ENCODE measurements around the gene RHBDD2.
"Not testable (repeated sequence)": the region's sequence is repeated elsewhere in the genome, so short reads cannot be mapped to it uniquely, and the experiment has no call there.

RHBDD2 gene

DNA sequence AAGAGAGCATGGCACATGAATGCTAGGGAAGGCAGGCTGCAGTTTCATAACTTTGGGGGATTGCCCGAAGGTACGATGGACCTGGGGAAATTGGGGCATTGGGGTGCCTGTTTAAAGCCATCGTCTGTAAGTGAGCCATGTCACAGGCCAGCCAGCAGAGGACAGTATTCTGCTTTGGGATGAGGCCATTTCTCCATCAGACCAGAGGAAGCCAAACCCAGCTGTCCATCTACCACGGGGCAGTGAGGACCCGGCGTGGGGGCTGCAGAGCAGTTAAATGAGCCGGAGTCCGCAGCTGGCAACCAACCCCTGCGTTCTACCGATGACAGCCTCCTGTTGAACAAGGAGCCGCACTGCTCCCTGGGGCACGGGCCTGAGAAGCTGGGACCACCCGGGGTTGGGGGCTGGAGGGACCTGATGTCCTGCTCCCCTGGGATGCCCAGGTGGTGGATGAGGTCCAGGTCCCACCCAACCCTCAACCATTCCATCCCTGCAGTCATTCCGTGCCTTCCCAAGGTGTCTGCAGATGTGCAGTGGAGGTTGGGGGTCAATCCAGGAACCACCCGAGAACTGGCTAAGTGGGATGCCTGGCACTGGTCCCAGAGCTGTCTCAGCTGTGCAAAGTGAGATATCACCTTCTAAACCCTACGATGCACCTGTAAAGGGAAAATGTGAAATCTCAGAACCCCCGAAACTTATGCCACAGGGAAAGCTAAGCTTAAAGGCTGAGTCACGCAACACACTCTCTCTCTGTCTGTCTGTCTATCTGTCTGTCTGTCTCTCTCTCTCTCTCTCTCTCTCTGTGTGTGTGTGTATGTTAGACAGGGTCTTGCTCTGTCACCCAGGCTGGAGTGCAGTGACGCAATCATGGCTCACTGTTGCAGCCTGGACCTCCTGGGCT is 12.1 kb upstream of the RHBDD2 start:
- DNase-seq = peak; percentile 78

DNA sequence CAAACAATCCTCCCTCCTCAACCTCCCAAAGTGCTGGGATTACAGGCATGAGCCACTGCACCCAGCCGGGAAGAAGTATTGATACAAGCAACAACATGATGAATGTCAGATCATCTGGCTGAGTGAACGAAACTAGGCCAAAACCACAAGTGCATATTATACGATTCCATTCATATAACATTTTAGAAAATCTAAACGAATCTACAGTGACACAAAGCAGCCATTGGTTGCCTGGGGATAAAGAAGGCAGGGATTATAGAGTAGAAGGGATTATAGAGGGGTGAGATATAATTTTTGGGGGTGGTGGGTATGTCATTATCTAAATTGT is 11.5 kb upstream of the RHBDD2 start:
- DNase-seq = no peak

DNA sequence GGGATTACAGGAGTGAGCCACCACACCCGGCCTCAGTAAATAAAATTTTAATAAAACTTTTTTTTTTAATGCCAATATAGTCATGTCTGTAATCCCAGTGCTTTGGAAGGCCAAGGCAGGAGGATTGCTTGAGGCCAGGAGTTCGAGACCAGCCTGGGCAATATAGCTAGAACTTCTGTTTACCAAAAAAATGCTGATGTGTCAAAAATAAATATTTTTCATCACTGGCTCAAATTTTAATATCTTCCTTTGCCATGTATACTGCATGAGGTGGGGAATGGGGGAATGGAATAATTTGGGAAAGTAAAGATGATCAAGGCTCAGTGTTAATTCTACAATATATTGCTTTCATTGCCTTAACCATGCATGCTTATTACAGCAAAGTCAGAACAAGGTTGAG is 10.7 kb upstream of the RHBDD2 start:
- no peak for DNase-seq

DNA sequence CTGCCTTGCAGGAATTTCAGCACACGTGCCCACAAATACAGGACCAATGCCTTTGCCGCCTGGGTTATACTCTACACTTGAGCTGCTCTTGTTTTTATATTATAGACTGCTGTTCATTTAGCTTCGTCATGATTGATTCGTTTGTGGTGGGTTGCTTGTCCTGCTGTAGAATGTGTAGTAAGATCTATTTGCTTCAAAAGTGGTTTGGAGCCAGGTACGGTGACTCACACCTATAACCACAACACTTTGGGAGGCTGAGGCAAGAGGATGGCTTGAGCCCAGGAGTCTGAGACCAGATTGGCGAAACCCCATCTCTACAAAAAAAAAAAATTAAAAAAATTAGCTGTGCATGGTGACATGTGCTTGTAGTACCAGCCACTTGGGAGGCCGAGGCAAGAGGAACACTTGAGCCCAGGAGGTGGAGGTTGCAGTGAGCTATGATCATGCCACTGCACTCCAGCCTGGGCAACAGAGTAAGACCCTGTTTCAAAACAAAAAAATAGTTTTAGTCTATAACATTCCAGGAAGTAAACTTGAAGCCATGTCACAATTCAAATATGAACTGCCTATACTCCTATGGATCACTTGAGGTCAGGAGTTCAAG is 9.0 kb upstream of the RHBDD2 start:
- no peak for DNase-seq

DNA sequence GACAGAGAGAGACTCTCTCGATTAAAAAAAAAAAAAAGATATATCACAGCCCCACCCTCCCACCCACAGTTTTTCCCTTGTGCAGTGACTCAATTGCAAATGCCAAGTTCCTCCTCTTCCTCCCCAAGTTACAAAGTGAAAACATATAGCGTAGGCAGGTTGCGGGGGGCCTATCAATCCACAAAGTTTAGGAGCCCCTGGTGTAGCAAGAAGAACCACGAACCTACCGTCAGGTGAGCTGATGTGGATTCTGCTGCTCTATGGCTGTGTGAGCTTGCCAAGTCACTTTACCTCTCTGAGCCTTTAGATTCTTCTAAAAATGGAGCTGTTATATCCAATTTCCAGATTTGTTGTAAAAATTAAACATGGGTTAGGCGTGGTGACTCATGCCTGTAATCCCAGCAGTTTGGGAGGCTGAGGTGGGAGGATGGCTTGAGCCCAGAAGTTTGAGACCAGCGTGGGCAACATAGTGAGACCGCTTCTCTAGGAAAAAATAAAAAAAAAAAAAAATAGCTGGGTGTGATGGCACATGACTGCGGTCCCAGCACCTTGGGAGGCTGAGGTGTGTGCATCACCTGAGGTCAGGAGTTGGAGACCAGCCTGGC is 8.2 kb upstream of the RHBDD2 start:
- no peak for DNase-seq

DNA sequence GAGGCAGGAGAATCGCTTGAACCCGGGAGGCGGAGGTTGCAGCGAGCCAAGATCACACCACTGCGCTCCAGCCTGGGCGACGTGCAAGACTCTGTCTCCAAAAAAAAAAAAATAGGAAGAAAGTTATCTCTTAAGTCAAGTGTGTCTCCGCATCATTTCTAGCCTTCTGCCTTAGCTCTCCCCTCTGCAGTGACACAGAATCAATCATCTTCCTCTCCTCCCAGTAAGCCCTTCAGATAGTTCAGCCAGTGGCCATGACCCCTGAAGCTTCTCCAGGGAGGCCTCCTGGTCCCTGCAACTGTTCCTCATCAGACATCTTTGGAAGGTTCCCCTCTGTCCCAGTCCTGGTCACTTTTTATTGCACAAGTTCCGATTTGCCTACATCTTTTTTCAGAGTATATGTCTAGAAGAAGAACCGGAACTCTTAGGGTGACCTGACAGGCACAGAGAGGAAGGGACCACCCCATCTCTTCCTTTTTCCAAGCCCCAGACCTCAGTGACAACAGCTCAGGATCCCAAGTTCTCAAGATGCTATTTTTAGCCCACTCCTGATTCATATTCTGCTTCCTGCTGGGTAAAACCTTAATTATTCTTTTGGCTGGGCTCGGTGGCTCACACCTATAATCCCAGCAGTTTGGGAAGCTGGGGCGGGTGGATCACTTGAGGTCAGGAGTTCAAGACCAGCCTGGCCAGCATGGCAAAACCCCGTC is 6.6 kb upstream of the RHBDD2 start:
- DNase-seq = no peak

DNA sequence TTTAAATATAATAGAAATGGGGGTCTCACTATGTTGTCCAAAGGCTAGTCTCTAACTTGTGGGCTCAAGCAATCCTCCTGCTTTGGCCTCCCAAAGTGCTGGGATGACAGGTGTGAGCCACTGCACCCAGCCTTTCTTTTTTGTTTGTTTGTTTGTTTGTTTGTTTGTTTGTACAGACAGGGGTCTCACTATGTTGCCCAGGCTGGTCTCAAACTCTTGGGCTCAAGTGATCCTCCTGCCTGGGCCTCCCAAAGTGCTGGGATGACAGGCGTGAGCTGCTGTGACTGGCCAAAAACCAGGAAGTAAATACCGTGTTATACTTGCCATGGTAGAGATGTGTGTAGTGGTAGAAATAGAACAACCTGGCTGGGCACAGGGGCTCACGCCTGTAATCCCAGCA is 4.7 kb upstream of the RHBDD2 start:
- not testable (repeated sequence) for DNase-seq

DNA sequence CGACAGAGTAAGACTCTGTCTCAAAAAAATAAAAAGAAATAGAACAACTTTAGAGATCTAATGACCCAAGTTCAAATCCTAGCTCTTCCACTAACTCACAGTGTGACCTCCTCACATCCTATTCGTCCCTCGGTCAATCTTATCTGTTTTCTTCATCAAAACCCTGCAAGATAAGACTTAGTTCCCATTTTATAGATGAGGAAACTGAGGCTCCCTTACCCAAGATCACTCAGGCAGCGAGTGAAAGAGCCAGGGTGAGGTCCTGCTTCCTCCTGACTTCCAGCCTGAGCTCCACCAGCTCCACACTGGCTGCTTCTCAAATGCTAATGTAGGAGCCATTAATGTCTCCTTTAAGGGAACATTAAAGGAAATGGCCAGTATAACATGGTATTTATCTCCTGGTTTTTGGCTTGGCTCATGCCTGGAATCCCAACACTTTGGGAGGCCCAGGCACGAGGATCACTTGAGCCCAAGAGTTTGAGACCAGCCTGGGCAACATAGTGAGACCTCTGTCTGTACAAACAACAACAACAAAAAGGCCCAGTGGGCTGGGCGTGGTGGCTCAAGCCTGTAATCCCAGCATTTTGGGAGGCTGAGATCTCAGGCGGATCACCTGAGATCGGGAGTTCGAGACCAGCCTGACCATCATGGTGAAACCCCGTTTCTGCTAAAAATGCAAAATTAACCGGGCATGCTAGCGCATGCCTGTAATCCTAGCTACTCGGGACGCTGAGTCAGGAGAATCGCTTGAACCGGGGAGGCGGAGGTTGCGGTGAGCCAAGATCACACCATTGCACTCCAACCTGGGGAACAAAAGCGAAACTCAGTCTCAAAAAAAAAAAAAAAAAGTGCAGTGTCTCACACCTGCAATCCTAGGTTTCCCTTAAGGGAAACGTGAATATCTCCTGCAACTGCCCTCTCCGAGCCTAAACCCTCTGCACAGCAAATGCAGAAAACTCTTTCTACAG is 3.4 kb upstream of the RHBDD2 start:
- DNase-seq = no peak

DNA sequence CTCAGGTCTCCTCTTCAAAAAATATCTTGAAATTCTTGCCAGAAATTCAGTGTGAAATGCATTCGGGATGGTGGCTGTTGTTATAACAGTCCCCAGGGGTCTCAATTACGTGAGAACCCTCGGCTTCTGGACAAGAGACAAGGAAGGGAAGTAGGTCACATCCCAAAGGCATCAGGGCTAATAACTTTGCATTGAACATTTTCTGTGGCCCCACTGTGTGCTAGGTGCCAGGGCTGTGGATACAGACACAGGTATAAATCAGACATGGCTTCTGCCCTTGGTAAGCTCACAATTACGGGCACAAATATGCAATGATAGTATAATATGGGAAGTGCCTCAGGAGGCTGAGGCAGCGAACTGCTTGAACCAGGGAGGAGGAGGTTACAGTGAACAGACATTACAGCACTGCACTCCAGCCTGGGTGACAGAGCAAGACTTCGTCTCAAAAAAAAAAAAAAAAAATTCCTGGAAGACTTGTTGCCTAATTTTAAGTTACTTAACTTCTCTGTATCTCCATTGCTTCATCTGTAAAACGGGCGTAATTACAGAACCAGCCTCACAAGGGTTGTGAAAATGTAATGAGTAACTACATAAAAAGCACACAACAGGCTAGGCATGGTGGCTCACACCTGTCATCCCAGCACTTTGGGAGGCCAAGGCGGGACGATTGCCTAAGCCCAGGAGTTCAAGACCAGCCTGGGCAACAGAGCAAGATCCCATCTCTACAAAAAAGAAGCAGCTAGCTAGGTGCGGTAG is 2.5 kb upstream of the RHBDD2 start:
- no peak for DNase-seq

DNA sequence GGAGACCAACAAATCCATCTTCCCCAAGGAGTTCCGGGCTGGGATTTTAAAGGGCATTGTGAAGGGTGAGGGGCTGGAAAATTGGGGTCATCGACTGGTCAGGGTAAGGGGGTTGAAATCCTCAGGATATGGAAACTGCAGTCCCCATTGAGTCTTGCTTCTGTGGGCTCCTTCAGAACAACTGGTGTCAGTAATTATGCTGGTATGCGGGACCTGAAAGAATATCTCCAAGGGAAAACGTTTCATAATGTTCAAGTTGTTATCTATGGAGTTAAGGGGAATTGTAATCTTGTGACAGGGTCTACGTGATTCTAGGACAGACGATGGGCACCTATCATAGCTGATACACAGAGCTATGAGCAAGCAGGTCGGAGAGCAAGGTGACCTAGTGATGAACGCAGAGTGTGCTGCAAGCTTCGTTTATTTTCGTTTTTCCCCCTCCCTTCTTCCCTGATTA is 494 bp upstream of the RHBDD2 start:
- no peak for DNase-seq

DNA sequence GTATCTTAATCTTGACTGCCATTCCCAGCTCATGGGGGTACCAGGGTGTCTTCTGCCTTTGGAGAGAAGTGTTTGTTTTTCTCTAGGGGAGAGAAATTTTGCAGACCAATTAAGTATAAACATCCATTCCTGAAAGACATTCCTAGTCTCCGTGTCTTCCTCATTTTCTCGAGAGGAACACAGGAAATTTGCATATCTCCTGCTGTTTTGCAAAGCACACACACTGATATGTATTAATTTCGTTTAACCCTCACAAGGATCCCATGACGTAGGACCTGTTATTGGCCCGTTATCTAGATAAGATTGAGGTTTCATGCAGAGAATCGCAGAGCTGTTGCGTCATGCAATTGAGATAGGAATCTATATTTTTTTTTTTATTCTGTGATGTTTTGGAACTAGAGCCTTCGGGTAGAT is 944 bp downstream of the RHBDD2 start:
- DNase-seq = no peak

DNA sequence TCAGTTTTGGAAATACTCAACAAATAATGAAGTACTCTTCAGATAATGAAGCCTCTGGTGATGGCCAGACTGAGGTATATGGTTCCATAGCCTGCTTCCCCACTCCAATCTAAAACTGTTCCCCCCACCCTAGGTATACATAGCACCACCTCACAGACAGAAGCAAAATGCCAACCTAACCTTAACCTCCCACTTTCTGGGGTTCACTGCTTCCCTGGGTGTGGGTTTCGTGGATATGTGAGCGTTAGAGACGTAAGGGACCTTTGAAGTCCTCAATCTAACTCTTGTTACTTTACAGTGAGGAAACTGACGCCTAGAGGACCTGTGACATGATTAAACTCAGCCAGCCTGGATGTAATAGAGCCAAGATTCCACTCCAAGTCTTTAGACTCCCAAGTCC is 1.4 kb downstream of the RHBDD2 start:
- no peak for DNase-seq

DNA sequence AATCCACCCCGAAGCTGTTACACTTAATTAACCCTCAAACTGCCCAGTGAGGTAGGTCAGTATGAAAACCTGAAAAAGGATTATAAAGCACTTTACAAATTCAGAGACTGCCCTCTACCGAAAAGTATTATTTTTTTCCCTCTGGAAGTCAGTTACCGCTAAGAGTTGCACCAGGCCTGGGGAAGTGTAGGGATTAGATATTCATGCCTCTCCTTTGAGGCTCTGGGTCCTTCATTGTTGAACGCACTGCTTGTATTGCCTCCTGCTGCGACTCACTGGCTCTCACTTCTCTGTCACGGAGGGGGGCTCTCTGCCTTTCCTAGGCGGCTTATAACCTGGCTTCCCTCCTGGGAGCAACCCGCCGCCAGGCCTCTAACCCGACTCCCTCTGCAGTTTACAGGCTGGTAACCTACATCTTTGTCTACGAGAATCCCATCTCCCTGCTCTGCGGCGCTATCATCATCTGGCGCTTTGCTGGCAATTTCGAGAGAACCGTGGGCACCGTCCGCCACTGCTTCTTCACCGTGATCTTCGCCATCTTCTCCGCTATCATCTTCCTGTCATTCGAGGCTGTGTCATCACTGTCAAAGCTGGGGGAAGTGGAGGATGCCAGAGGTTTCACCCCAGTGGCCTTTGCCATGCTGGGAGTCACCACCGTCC is 2.7 kb downstream of the RHBDD2 start:
- no peak for DNase-seq

DNA sequence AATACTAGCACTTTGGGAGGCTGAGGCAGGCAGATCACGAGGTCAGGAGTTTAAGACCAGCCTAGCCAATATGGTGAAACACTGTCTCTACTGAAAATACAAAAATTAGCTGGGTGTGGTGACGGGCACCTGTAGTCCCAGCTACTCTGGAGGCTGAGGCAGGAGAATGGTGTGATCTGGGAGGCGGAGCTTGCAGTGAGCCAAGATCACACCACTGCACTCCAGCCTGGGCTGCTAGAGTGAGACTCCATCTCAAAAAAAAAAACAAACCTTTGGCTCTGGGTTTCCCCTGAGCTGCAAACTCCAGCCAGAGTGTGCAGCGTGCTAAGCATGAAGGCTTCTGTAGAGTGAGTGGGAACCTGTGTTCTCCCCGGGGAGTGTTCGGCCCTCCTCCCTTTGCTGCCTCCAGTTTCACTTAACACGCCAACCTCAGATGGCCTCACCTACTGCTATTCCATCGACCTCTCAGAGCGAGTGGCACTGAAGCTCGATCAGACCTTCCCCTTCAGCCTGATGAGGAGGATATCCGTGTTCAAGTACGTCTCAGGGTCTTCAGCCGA is 4.5 kb downstream of the RHBDD2 start:
- DNase-seq = not testable (repeated sequence)

DNA sequence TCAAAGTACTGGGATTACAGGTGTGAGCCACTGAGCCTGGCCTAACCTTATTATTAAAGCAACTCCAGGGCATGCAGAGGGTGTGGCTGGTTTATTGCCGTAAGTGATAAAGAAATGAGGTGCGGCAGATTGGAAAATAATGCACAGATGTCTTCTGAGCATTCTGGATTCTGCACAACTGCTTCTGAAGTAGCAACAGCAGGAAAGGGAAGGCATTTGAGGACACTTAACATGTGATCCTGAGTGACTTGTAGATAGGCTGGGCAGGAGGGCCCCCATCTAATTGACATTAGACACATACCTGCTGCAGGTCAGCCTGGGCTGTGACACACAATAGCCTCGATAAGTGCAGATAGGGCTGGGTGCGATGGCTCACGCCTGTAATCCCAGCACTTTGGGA is 5.6 kb downstream of the RHBDD2 start:
- no peak for DNase-seq

DNA sequence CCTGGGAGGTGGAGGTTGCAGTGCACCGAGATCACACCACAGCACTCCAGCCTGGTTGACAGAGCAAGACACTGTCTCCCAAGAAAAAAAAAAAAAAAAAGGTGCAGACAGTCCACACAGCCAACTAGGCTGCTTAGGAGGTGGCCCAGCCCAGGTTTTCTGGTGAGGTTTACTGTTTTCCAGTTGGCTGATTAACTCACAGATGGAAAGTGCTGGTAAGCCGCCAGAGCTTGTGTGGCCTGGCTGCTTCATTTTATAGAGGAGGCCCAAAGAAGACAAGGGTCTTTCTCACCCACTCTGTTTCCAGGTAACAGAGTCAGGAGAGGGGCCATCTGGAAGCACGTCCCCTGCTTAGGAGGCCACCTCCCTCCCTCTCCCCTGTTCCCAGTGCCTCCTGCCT is 6.2 kb downstream of the RHBDD2 start:
- no peak for DNase-seq

DNA sequence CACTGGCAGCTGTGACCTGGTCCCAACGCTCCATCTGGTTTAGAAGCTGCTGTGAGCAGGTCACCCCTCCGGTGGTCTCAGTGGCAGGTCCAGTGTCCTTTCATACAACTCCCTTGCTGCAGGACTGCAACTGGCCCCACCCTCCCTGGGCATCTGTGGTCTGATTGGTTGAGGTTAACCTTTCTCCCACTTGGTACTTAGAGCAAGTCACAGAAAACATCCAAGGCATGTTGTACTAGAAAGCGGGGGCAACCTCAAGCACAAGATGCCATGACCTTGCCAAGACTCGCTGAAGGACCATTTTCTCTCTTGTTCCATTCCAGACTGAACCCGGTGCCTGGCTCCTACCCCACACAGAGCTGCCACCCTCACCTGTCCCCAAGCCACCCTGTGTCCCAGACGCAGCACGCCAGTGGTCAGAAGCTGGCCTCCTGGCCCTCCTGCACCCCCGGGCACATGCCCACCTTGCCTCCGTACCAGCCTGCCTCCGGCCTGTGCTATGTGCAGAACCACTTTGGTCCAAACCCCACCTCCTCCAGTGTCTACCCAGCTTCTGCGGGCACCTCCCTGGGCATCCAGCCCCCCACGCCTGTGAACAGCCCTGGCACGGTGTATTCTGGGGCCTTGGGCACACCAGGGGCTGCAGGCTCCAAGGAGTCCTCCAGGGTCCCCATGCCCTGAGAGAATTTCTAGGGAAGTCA is 9.0 kb downstream of the RHBDD2 start:
- no peak for DNase-seq

DNA sequence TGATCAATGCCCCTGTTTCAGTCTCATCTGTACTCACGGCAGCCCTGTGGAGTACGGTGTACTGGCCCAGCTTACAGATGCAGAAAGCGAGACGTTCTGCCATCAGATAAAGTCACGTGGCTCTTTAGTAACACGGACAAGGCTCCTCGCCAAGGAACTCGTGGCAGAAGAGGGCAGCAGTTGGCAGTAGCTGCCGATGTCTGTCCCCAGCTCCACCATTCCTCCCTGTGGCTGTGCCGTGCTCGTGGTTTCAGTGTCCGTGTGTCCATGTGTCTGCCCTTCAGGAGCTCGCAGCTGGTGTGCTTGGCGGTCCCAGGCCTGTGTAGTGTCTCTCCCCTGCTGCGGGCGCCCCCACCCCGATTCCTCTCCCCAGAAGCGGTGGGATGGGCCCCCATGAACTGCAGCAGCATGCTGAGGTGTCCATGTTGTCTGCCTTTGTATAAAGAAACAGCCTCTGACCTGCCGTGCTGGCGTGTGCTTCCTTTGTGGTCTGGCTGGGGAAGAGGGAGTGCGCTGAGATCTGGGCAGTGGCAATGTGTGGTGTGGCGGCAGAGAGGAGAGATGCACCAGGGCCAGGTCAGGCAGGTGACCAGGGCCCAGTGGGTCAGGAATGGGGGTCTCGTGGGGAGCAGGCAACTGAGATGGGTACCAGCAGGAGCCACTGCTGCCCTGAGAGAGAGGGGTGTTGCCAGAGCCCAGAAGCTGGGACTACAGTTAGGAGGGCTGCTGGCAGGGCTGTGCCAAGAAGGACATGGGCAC is 9.8 kb downstream of the RHBDD2 start:
- no peak for DNase-seq

DNA sequence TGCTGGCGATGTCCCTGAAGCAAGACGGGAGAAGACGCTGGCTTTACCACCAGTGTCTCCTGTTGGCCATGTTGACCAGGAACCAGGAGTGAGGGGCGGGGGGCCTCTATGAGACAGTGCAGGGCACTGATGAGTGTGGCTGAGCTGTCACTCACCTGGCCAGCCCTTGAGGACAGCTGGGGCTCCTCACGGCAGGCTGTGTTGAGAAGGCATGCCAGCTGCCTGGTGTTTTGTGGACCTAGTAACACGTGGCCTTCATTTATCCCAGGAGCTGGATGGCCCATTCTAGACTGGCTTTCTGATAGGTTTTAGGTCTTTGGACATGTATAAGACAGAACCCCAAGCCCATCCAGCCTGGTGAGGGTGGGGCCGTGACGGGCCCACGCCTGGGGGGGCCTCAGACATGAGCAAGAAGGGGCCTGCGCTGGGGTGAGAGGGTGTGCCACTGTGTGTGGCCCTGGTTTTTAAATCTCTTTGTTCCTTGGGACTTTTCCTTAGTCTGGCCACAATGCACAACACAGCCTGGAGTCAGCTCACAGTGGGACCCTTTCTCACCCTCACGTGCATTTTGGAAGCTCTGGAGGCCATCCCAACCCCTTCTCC is 10.5 kb downstream of the RHBDD2 start:
- no peak for DNase-seq

All from islet precursor cell (in vitro differentiated cells).